GM12864 (cell line): ENCODE data around the gene MARCHF9.

Experiments
- DNase-seq: peaks from one replicate; pipeline ENCODE4 v3.0.0-alpha.2; 2011; ENCODE audit warnings: low read depth
- H3K4me3 ChIP-seq: 2 replicates; pipeline ENCODE4 v1.5.1; 2011; ENCODE audit warnings: mild to moderate bottlenecking, low read depth, low read length, control low read depth
- TF ChIP-seq, protein P1 (sequence below): IDR thresholded peaks from 2 replicates; pipeline ENCODE4 v1.5.1; 2011; ENCODE audit warnings: low read depth, mild to moderate bottlenecking, moderate library complexity, low read length, control low read depth, inconsistent platforms; ENCODE audit errors: missing control alignments

Gene MARCHF9

DNA sequence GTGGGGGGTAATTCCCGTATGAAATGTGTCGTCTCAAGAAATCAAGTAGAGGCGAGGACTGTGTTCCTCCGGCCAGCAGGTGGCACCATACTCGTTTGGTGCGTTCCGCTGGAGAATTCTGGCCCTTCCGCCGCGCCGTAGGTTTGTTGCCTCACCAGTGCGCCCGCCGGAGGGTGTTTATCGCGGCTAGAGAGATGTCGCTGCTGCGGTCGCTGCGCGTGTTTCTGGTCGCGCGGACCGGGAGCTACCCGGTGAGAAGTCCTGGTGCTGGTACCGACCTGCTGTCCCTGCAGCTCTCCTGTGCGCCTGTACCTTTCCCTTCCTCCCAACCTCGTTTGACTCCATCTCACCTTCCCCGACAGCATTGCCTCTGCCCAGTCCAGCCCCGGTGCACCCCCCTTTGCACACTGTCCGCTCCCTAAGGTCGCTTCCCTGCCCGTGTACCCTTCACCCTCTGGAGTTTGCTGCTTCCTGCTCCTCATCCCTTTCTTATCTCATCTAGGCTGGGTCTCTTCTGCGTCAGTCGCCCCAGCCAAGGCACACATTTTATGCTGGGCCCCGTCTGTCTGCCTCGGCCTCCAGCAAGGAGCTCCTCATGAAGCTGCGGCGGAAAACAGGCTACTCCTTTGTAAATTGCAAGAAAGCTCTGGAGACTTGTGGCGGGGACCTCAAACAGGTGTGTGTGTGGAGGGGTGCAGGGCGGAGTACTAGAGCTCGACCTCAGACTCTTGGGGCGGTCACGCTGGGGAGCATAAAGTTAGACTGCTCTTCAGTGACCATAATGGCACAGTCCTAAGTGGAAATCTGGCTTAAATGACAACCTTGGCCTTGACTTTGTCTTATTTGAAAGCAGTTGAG, 27.9 kb downstream of the MARCHF9 start, which contains the start of gene TSFM:
TSS of gene TSFM (plus strand) at position 180 of the 858 bp plus-strand sequence. CDS start at position 195, 15 bp downstream.
- DNase-seq: peak; percentile 87
- TF ChIP-seq, protein P1, sequence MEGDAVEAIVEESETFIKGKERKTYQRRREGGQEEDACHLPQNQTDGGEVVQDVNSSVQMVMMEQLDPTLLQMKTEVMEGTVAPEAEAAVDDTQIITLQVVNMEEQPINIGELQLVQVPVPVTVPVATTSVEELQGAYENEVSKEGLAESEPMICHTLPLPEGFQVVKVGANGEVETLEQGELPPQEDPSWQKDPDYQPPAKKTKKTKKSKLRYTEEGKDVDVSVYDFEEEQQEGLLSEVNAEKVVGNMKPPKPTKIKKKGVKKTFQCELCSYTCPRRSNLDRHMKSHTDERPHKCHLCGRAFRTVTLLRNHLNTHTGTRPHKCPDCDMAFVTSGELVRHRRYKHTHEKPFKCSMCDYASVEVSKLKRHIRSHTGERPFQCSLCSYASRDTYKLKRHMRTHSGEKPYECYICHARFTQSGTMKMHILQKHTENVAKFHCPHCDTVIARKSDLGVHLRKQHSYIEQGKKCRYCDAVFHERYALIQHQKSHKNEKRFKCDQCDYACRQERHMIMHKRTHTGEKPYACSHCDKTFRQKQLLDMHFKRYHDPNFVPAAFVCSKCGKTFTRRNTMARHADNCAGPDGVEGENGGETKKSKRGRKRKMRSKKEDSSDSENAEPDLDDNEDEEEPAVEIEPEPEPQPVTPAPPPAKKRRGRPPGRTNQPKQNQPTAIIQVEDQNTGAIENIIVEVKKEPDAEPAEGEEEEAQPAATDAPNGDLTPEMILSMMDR: peak; percentile 90
- peak within 1 kb of the TSS; percentile 97 for H3K4me3 ChIP-seq

DNA sequence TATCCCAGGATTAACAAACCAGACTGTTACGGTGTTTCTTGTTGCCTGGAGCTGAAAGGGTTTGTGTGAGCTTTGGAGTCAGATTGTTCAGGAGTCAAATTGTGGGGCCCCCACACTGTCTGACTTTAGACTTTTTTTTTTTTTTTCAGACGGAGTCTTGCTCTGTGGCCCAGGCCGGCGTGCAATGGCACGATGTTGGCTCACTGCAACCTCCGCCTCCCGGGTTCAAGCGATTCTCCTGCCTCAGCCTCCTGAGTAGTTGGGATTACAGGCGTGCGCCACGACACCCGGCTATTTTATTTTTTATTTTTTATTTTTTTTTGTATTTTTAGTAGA, 28.5 kb downstream of the MARCHF9 start:
- no peak for DNase-seq
- H3K4me3 ChIP-seq: peak overlapping the region; percentile 97
- TF ChIP-seq, protein P1: no peak

DNA sequence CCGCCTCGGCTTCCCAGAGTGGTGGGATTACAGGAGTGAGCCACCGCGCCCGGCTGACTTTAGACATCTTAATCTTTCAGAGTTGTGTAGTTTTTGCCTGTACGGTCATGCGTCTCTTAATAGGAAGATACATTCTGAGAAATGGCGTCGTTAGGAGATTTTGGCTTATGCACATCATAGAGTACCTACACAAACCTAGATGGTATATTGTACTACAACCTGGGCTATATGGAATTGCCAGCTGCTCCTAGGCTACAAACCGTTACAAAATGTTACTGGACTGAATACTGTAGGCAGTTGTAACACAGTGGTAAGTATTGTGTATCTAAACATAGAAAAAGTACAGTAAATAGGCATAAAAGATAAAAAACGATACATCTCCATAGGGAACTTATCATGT, 29.0 kb downstream of the MARCHF9 start:
- no peak overlapping the region; the same call in 1 of the 2 replicates for H3K4me3 ChIP-seq
- TF ChIP-seq, protein P1: no peak
- DNase-seq: no peak

DNA sequence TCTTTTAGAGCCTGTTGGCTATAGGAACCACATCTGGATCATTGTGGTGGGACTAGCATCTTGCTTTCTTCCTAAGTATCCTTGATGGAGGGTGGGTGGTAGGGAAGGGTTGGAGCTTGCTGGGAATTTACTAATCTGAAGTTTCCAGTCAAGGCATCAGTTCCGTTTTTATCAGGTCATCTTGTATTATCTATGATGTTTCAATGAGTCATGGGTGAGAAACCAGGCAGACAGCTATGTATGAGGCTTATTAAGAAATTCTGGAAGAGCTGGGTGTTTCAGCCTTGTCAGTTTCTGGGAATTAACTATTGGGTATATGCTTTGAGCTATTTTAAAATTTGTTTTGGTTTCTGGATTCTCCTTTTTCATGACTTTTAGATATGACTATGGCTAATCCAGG, 39.0 kb downstream of the MARCHF9 start:
- TF ChIP-seq, protein P1: no peak
- H3K4me3 ChIP-seq: no peak overlapping the region
- no peak for DNase-seq

DNA sequence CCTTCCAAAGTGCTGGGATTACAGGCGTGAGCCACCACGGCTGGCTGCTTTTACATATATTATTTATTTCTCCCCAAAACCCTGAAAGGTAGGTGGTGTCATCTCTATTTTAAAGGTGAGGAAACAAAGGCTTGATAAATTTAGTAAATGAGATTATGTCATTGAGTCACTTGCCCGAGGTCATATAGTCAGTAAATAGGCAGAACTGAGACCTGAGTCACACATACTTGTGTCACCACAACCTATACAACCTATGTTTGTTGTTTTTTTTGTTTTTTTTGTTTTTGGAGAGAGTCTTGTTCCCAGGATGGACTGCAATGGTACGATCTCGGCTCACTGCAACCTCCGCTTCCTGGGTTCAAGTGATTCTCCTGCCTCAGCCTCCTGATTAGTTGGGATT, 40.5 kb downstream of the MARCHF9 start:
- H3K4me3 ChIP-seq: no peak overlapping the region
- TF ChIP-seq, protein P1: no peak
- no peak for DNase-seq

DNA sequence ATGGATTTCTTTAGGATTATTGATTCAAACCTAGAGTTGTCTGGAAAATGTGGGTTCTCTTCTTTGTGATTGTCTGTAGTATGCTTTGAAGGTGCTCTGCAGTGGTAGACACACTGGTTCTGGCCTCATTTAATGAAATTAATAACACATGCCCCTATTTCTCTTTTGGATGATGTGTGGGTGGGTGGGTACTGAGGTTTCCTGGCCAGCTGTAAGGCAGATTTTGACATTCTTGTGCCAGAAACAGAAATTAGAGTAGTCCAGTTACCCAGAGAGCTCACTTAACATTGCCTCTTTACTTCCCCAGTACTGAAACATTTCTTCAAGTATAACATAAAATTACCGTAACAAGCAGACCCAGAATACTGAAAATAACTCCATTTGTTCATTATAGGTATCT, 42.1 kb downstream of the MARCHF9 start:
- DNase-seq: no peak
- no peak overlapping the region for H3K4me3 ChIP-seq
- TF ChIP-seq, protein P1: no peak

DNA sequence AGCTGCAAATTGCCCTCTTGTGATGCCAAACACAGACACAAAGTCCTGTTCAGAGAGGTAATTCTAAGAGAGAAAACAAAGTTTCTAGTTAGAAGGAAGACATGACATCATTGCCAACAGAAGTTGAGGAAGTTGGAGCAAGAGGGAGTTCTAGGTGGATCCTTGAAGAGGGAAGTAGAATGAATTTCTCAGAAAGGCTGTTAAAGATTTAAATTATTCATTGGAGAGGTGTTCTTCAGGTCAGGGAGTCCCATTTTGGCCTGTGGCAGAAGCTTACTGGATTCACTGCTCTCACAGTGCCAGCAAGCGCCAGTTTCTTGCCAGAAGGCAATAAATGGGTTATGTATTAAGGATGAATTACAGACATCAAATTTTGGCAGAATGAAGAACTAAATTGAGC, 43.0 kb downstream of the MARCHF9 start:
- no peak for DNase-seq
- TF ChIP-seq, protein P1: no peak
- no peak overlapping the region for H3K4me3 ChIP-seq
